Activated CD4-positive, alpha-beta T cell treated with anti-CD3 and anti-CD28 coated beads for 36 hours (primary cell): ENCODE results near the gene UNC5C. TPM values are rescaled to one million over a fixed set of nuclear protein-coding genes. Genes with fewer than 3 reads are reported as not detected.

Experiments
- ATAC-seq: fragments of 200-7000 bp; cut with Tn5 transposase; one replicate; pipeline ENCODE4 v1.10.0; 2021; ENCODE audit warnings: mild to moderate bottlenecking, moderate library complexity
- CTCF ChIA-PET: fragments of 350-600 bp; sonication (Branson Sonifier 250); formaldehyde crosslinking; loops from one replicate; lab custom pipeline; 2021; ENCODE audit warnings: antibody characterized with exemption; lab: Charles Lee
- POLR2A ChIA-PET: fragments of 350-600 bp; sonication (Branson Sonifier 250); formaldehyde crosslinking; loops from one replicate; lab custom pipeline; 2021; ENCODE audit warnings: antibody characterized with exemption, inconsistent platforms; lab: Charles Lee
- DNase-seq: peaks from one replicate; pipeline ENCODE4 v3.0.0-alpha.2; 2020
- H3K27ac Mint-ChIP-seq: one replicate; pipeline ENCODE4 v1.8.0; 2021; ENCODE audit warnings: mixed read lengths
- H3K27me3 Mint-ChIP-seq: one replicate; pipeline ENCODE4 v1.8.0; 2021; ENCODE audit warnings: mixed read lengths
- H3K36me3 Mint-ChIP-seq: one replicate; pipeline ENCODE4 v1.8.0; 2021; ENCODE audit warnings: low read depth, mixed read lengths
- H3K4me1 Mint-ChIP-seq: one replicate; pipeline ENCODE4 v1.8.0; 2021; ENCODE audit warnings: mixed read lengths
- H3K4me3 Mint-ChIP-seq: one replicate; pipeline ENCODE4 v1.8.0; 2021; ENCODE audit warnings: mild to moderate bottlenecking, moderate library complexity, mixed read lengths
- H3K9me3 Mint-ChIP-seq: one replicate; pipeline ENCODE4 v1.8.0; 2021; ENCODE audit warnings: low read depth, mixed read lengths
- intact Hi-C, 2 experiments: fragments of 100-400 bp; cut with DNase I in 1 of 2; cut with micrococcal nuclease in 1 of 2; formaldehyde crosslinking; loops; one replicate each; pipeline versions ENCODE4 v1.14.2 to v1.15.1; 2022 to 2024; cut with DNase I, micrococcal nuclease
- total RNA-seq, 2 experiments: library from RNA; stranded (reverse); gene quantifications; one replicate each; pipeline ENCODE4 v1.2.3, GENCODE V29; 2021

The UNC5C gene
- total RNA-seq, 2 experiments from 2014 or later = 0.07 TPM; not detected in 1

GRCh38 chr4:95360906-95361695 is 187.7 kb downstream of the UNC5C start:
- ChIA-PET CTCF (no interaction called here), POLR2A (no interaction called here)
- H3K4me3 Mint-ChIP-seq = no peak overlapping the region
- ATAC-seq = no peak
- no peaks in the 10 kb centered on the region for H3K27me3 Mint-ChIP-seq
- H3K9me3 Mint-ChIP-seq = no peaks in the 10 kb centered on the region
- no peak overlapping the region for H3K27ac Mint-ChIP-seq
- no peaks in the 10 kb centered on the region for H3K36me3 Mint-ChIP-seq
- intact Hi-C loops = no loop called here
- no peak for DNase-seq
- no peaks in the 10 kb centered on the region for H3K4me1 Mint-ChIP-seq

- H3K4me3 Mint-ChIP-seq = no peak overlapping the region
- no peaks in the 10 kb centered on the region for H3K4me1 Mint-ChIP-seq
- intact Hi-C loops = no loop called here
- CTCF ChIA-PET = no interaction called here
- H3K27ac Mint-ChIP-seq = no peak overlapping the region
- POLR2A ChIA-PET = no interaction called here
- DNase-seq (no peak), ATAC-seq (no peak)
- H3K36me3 Mint-ChIP-seq = no peaks in the 10 kb centered on the region
- H3K27me3 Mint-ChIP-seq = no peaks in the 10 kb centered on the region
- H3K9me3 Mint-ChIP-seq = no peaks in the 10 kb centered on the region
Observed at GRCh38 chr4:95360256-95360903, 188.4 kb downstream of the UNC5C start.

- DNase-seq (no peak), ATAC-seq (no peak)
- intact Hi-C loops = loop anchor here in 1 of 2 experiments (2.0 kb wide), 1 partner anchor 68 kb away; no protein-coding TSS in a partner anchor
- ChIA-PET CTCF (interaction anchor here (1.4 kb wide), 1 partner anchor 8 kb away, joined by 3 read pairs; no protein-coding TSS in a partner anchor), POLR2A (no interaction called here)
- Mint-ChIP-seq H3K27ac (no peak overlapping the region), H3K9me3 (no peaks in the 10 kb centered on the region), H3K4me3 (no peak overlapping the region), H3K36me3 (no peaks in the 10 kb centered on the region), H3K4me1 (no peaks in the 10 kb centered on the region), H3K27me3 (no peaks in the 10 kb centered on the region)
Observed at GRCh38 chr4:95358421-95358820, 190.4 kb downstream of the UNC5C start.

- H3K9me3 Mint-ChIP-seq = no peaks in the 10 kb centered on the region
- intact Hi-C loops = no loop called here
- no peaks in the 10 kb centered on the region for H3K4me1 Mint-ChIP-seq
- DNase-seq (no peak), ATAC-seq (no peak)
- no peak overlapping the region for H3K27ac Mint-ChIP-seq
- no peaks in the 10 kb centered on the region for H3K36me3 Mint-ChIP-seq
- H3K4me3 Mint-ChIP-seq = no peak overlapping the region
- CTCF ChIA-PET = no interaction called here
- POLR2A ChIA-PET = no interaction called here
- H3K27me3 Mint-ChIP-seq = no peaks in the 10 kb centered on the region
Observed at GRCh38 chr4:95355021-95355420, 193.8 kb downstream of the UNC5C start.

- ATAC-seq (no peak), DNase-seq (no peak)
- Mint-ChIP-seq H3K36me3 (peaks cover 2% of the 10 kb centered on the region), H3K4me1 (no peaks in the 10 kb centered on the region), H3K9me3 (peaks cover 31% of the 10 kb centered on the region), H3K4me3 (no peak overlapping the region), H3K27ac (no peak overlapping the region), H3K27me3 (no peaks in the 10 kb centered on the region)
- ChIA-PET CTCF (no interaction called here), POLR2A (no interaction called here)
- intact Hi-C loops = no loop called here
Observed at GRCh38 chr4:95348418-95348817, 200.4 kb downstream of the UNC5C start.

GRCh38 chr4:95343235-95343634 is 205.5 kb downstream of the UNC5C start:
- intact Hi-C loops = no loop called here
- Mint-ChIP-seq H3K27ac (no peak overlapping the region), H3K36me3 (peaks cover 2% of the 10 kb centered on the region), H3K9me3 (peaks cover 30% of the 10 kb centered on the region), H3K4me1 (no peaks in the 10 kb centered on the region), H3K4me3 (no peak overlapping the region), H3K27me3 (no peaks in the 10 kb centered on the region)
- ATAC-seq = no peak
- POLR2A ChIA-PET = no interaction called here
- DNase-seq = no peak
- CTCF ChIA-PET = no interaction called here

GRCh38 chr4:95340191-95340590 is 208.6 kb downstream of the UNC5C start:
- no peak for ATAC-seq
- Mint-ChIP-seq H3K27me3 (peaks cover 6% of the 10 kb centered on the region), H3K27ac (no peak overlapping the region), H3K4me1 (no peaks in the 10 kb centered on the region), H3K36me3 (no peaks in the 10 kb centered on the region), H3K4me3 (no peak overlapping the region), H3K9me3 (peaks cover 8% of the 10 kb centered on the region)
- ChIA-PET POLR2A (no interaction called here), CTCF (interaction anchor here (1.4 kb wide), 1 partner anchor 41 kb away, joined by 3 read pairs; no protein-coding TSS in a partner anchor)
- DNase-seq = no peak
- intact Hi-C loops = no loop called here

- H3K27me3 Mint-ChIP-seq = no peaks in the 10 kb centered on the region
- H3K4me1 Mint-ChIP-seq = no peaks in the 10 kb centered on the region
- H3K4me3 Mint-ChIP-seq = no peak overlapping the region
- H3K9me3 Mint-ChIP-seq = no peaks in the 10 kb centered on the region
- no peaks in the 10 kb centered on the region for H3K36me3 Mint-ChIP-seq
- DNase-seq (no peak), ATAC-seq (no peak)
- H3K27ac Mint-ChIP-seq = no peak overlapping the region
- ChIA-PET POLR2A (no interaction called here), CTCF (interaction anchor here (0.7 kb wide), 1 partner anchor 55 kb away, joined by 3 read pairs; no protein-coding TSS in a partner anchor)
- intact Hi-C loops = no loop called here
Observed at GRCh38 chr4:95325665-95326064, 223.1 kb downstream of the UNC5C start.

- DNase-seq (no peak), ATAC-seq (no peak)
- Mint-ChIP-seq H3K27ac (no peak overlapping the region), H3K4me1 (no peaks in the 10 kb centered on the region), H3K4me3 (no peak overlapping the region), H3K27me3 (no peaks in the 10 kb centered on the region), H3K9me3 (no peaks in the 10 kb centered on the region), H3K36me3 (no peaks in the 10 kb centered on the region)
- CTCF ChIA-PET = interaction anchor here (0.6 kb wide), 1 partner anchor 1124 kb away, joined by 3 read pairs; no protein-coding TSS in a partner anchor
- intact Hi-C loops = no loop called here
- POLR2A ChIA-PET = no interaction called here
Observed at GRCh38 chr4:95319169-95319568, 229.6 kb downstream of the UNC5C start.

- ChIA-PET CTCF (interaction anchor here (0.6 kb wide), 1 partner anchor 535 kb away, joined by 3 read pairs; no protein-coding TSS in a partner anchor), POLR2A (no interaction called here)
- no peaks in the 10 kb centered on the region for H3K36me3 Mint-ChIP-seq
- intact Hi-C loops = no loop called here
- DNase-seq (no peak), ATAC-seq (no peak)
- H3K27me3 Mint-ChIP-seq = no peaks in the 10 kb centered on the region
- H3K27ac Mint-ChIP-seq = no peak overlapping the region
- H3K4me3 Mint-ChIP-seq = no peak overlapping the region
- H3K4me1 Mint-ChIP-seq = no peaks in the 10 kb centered on the region
- H3K9me3 Mint-ChIP-seq = no peaks in the 10 kb centered on the region
Observed at GRCh38 chr4:95318483-95318882, 230.3 kb downstream of the UNC5C start.

GRCh38 chr4:95318044-95318443 is 230.7 kb downstream of the UNC5C start:
- no peaks in the 10 kb centered on the region for H3K27me3 Mint-ChIP-seq
- DNase-seq = no peak
- H3K9me3 Mint-ChIP-seq = no peaks in the 10 kb centered on the region
- ChIA-PET POLR2A (no interaction called here), CTCF (interaction anchor here (0.6 kb wide), 2 partner anchors 535 to 1155 kb away, joined by 3 read pairs; no protein-coding TSS in a partner anchor)
- no peaks in the 10 kb centered on the region for H3K4me1 Mint-ChIP-seq
- no peaks in the 10 kb centered on the region for H3K36me3 Mint-ChIP-seq
- H3K27ac Mint-ChIP-seq = no peak overlapping the region
- no peak for ATAC-seq
- intact Hi-C loops = no loop called here
- no peak overlapping the region for H3K4me3 Mint-ChIP-seq
